Measurements from ENCODE around the gene MYO5B. TPM values are rescaled to one million over a fixed set of nuclear protein-coding genes. Genes with fewer than 3 reads are reported as not detected.

Gene MYO5B
- total and polyA plus RNA-seq, 4 donors: 5.4 to 23.4 (median 11.4) TPM

DNA sequence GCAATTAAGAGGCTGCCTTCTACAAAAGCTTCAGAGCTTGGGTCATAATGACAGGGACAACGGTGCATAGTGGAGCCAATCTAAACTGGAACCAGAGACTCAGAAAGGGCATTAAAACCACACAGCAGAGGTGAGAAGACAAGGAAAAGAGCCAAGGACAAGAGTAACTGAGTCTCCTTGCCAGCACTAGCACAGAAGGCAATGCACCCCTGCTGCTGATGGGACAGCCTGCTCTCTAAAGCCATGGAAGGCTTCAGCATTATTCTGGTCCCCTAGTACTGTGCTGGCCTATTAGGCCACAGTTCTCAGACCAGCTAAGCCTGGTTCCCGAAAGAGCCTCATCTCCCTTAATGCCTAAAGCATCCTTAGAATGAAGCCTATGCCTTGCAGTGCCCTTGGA lies 15.5 kb downstream of the MYO5B start (continued):
- TF ChIP-seq, protein P1, sequence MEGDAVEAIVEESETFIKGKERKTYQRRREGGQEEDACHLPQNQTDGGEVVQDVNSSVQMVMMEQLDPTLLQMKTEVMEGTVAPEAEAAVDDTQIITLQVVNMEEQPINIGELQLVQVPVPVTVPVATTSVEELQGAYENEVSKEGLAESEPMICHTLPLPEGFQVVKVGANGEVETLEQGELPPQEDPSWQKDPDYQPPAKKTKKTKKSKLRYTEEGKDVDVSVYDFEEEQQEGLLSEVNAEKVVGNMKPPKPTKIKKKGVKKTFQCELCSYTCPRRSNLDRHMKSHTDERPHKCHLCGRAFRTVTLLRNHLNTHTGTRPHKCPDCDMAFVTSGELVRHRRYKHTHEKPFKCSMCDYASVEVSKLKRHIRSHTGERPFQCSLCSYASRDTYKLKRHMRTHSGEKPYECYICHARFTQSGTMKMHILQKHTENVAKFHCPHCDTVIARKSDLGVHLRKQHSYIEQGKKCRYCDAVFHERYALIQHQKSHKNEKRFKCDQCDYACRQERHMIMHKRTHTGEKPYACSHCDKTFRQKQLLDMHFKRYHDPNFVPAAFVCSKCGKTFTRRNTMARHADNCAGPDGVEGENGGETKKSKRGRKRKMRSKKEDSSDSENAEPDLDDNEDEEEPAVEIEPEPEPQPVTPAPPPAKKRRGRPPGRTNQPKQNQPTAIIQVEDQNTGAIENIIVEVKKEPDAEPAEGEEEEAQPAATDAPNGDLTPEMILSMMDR (IDR thresholded peaks at IDR 0.05; ENCODE audit: low read depth, low read length, missing input control): no peak
- TF ChIP-seq, protein P2, sequence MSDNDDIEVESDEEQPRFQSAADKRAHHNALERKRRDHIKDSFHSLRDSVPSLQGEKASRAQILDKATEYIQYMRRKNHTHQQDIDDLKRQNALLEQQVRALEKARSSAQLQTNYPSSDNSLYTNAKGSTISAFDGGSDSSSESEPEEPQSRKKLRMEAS (IDR thresholded peaks at IDR 0.05): no peak
- TF ChIP-seq, protein P3, sequence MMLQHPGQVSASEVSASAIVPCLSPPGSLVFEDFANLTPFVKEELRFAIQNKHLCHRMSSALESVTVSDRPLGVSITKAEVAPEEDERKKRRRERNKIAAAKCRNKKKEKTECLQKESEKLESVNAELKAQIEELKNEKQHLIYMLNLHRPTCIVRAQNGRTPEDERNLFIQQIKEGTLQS (IDR thresholded peaks at IDR 0.05): no peak
- TF ChIP-seq JUND (IDR thresholded peaks at IDR 0.05) (no peak), GABPA (IDR thresholded peaks at IDR 0.05 in 1 of 2, conservative IDR thresholded peaks at IDR 0.05 in 1 of 2) (no peak), HNF4G (IDR thresholded peaks at IDR 0.05) (no peak), RXRA (IDR thresholded peaks at IDR 0.05) (no peak)

DNA sequence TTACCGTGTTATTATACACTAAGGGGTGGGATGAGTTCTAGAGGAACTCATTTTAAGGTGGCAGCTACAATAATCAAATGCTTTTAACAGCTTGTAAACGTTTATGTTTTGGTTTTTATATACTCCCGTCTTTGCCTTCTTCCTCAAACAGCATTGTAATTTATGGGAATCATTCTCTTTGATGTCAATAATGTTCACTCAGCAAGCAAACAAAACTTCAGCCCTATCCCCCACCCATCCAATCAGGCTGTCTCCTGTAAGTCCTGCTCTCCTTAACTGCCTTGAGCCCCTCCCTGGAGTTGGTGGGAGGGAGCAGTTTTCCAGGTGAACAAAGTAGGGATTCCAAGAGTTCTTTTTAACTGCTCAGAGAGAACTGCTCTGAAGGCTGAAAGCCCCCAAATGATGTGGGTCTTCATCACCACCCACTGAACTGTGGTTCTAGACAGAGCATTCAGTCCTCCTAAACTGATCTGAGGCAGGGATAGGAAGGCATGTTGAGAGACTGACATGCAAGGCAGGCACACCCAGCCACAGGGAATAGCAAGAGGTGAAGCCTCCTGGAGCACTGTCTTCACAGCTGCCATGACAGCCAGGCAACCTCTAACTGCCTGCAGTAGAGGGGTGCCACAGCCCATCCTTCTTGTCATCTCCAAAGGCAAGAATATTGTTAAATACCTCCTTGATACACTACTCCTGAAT lies 17.5 kb downstream of the MYO5B start:
- DNase-seq (ENCODE audit: low spot score): no peak
- Histone ChIP-seq H3K4me1 (ENCODE audit: control insufficient read depth in 4 of 4, insufficient read depth in 4 of 4, low read length in 3 of 4) (no peaks in the 10 kb centered on the region), H3K9me3 (ENCODE audit: control insufficient read depth in 4 of 4, low read length in 3 of 4) (no peaks in the 10 kb centered on the region), H3K27me3 (ENCODE audit: control insufficient read depth in 4 of 4, insufficient read depth in 4 of 4, low read length in 3 of 4) (no peaks in the 10 kb centered on the region), H3K4me3 (ENCODE audit: low read depth in 1 of 3, low read length in 3 of 3) (no peak overlapping the region), H3K9ac (ENCODE audit: low read depth in 1 of 2, low read length in 2 of 2) (no peak overlapping the region), H3K27ac (ENCODE audit: low read depth in 1 of 2, low read length in 2 of 2) (no peak overlapping the region), H3K36me3 (ENCODE audit: control insufficient read depth in 4 of 4, insufficient read depth in 3 of 4, low read depth in 1 of 4, low read length in 3 of 4) (no peaks in the 10 kb centered on the region)
- TF ChIP-seq, protein P4, sequence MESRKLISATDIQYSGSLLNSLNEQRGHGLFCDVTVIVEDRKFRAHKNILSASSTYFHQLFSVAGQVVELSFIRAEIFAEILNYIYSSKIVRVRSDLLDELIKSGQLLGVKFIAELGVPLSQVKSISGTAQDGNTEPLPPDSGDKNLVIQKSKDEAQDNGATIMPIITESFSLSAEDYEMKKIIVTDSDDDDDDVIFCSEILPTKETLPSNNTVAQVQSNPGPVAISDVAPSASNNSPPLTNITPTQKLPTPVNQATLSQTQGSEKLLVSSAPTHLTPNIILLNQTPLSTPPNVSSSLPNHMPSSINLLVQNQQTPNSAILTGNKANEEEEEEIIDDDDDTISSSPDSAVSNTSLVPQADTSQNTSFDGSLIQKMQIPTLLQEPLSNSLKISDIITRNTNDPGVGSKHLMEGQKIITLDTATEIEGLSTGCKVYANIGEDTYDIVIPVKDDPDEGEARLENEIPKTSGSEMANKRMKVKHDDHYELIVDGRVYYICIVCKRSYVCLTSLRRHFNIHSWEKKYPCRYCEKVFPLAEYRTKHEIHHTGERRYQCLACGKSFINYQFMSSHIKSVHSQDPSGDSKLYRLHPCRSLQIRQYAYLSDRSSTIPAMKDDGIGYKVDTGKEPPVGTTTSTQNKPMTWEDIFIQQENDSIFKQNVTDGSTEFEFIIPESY (IDR thresholded peaks at IDR 0.05): no peak
- TF ChIP-seq EGR1 (IDR thresholded peaks at IDR 0.05; ENCODE audit: low read depth in 2 of 2) (no peak), RXRA (IDR thresholded peaks at IDR 0.05) (no peak), HNF4G (IDR thresholded peaks at IDR 0.05) (no peak), SP1 (IDR thresholded peaks at IDR 0.05) (no peak), FOXA2 (IDR thresholded peaks at IDR 0.05) (no peak), YY1 (IDR thresholded peaks at IDR 0.05) (no peak), HNF4A (conservative IDR thresholded peaks at IDR 0.05) (no peak), RAD21 (IDR thresholded peaks at IDR 0.05) (no peak), TAF1 (conservative IDR thresholded peaks at IDR 0.05) (no peak), NR2F2 (IDR thresholded peaks at IDR 0.05) (no peak), JUND (IDR thresholded peaks at IDR 0.05) (no peak), GABPA (IDR thresholded peaks at IDR 0.05 in 1 of 2, conservative IDR thresholded peaks at IDR 0.05 in 1 of 2) (no peak), FOXA1 (IDR thresholded peaks at IDR 0.05) (no peak)
- TF ChIP-seq, protein P1 (IDR thresholded peaks at IDR 0.05; ENCODE audit: low read depth, low read length, missing input control): no peak
- TF ChIP-seq, protein P2 (IDR thresholded peaks at IDR 0.05): no peak
- TF ChIP-seq, protein P3 (IDR thresholded peaks at IDR 0.05): no peak
- TF ChIP-seq, protein P5, sequence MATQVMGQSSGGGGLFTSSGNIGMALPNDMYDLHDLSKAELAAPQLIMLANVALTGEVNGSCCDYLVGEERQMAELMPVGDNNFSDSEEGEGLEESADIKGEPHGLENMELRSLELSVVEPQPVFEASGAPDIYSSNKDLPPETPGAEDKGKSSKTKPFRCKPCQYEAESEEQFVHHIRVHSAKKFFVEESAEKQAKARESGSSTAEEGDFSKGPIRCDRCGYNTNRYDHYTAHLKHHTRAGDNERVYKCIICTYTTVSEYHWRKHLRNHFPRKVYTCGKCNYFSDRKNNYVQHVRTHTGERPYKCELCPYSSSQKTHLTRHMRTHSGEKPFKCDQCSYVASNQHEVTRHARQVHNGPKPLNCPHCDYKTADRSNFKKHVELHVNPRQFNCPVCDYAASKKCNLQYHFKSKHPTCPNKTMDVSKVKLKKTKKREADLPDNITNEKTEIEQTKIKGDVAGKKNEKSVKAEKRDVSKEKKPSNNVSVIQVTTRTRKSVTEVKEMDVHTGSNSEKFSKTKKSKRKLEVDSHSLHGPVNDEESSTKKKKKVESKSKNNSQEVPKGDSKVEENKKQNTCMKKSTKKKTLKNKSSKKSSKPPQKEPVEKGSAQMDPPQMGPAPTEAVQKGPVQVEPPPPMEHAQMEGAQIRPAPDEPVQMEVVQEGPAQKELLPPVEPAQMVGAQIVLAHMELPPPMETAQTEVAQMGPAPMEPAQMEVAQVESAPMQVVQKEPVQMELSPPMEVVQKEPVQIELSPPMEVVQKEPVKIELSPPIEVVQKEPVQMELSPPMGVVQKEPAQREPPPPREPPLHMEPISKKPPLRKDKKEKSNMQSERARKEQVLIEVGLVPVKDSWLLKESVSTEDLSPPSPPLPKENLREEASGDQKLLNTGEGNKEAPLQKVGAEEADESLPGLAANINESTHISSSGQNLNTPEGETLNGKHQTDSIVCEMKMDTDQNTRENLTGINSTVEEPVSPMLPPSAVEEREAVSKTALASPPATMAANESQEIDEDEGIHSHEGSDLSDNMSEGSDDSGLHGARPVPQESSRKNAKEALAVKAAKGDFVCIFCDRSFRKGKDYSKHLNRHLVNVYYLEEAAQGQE (IDR thresholded peaks at IDR 0.05): no peak
- 64% methylated on average over 3 of the region's 3 CpGs for WGBS

Data from liver (tissue), 9 donors.